Measurements from ENCODE around the gene SPATA32. TPM values are rescaled to one million over a fixed set of nuclear protein-coding genes. Genes with fewer than 3 reads are reported as not detected.

Gene SPATA32
- total RNA-seq, 1 experiment from 2014 or later, result 0.48 TPM

GRCh38 chr17:45225051-45225700, 36.7 kb downstream of the SPATA32 start:
- H3K4me2 ChIP-seq, result peak overlapping the region; percentile 29; the same call in 1 of the 2 replicates
- CTCF ChIA-PET, result interaction anchor here (1.7 kb wide), 1 partner anchor 90 kb away, joined by 6 read pairs; the partner anchor contains the start of gene ACBD4
- H3K4me3 ChIP-seq, result no peak overlapping the region
- H3K27me3 ChIP-seq (ENCODE audit: insufficient read depth, low read depth), result no peaks in the 10 kb centered on the region
- no peak for TF ChIP-seq EZH2 (IDR thresholded peaks at IDR 0.05; ENCODE audit: low read depth)
- TF ChIP-seq CTCF (conservative IDR thresholded peaks at IDR 0.05), result no peak
- H4K20me1 ChIP-seq (ENCODE audit: insufficient read depth), result no peaks in the 10 kb centered on the region
- POLR2A ChIA-PET (ENCODE audit: unreplicated experiment), result interaction anchor here (0.7 kb wide), 1 partner anchor 77 kb away, joined by 5 read pairs; no protein-coding TSS in a partner anchor
- H3F3A ChIP-seq (ENCODE audit: insufficient read depth, low read depth), result peaks cover 35% of the 10 kb centered on the region; the same call in 1 of the 2 replicates
- H3K79me2 ChIP-seq (ENCODE audit: low read depth), result peaks cover 7% of the 10 kb centered on the region; the same call in 1 of the 2 replicates
- H3K9me3 ChIP-seq (ENCODE audit: insufficient read depth, low read depth), result no peaks in the 10 kb centered on the region
- no peak overlapping the region for H3K27ac ChIP-seq
- no peak overlapping the region for H2AFZ ChIP-seq
- peaks cover 46% of the 10 kb centered on the region for H3K4me1 ChIP-seq (replicated peaks; ENCODE audit: insufficient read depth)
- intact Hi-C loops (cut with micrococcal nuclease; ENCODE audit: unreplicated experiment), result no loop called here
- no TSS peak for BruUV-seq (replicated peaks)
- DNase-seq, result peak in 1 of 2 experiments; percentile 29
- H3K36me3 ChIP-seq (ENCODE audit: low read depth), result no peaks in the 10 kb centered on the region
- no peaks in the 10 kb centered on the region for H3K9me2 ChIP-seq (ENCODE audit: insufficient read depth)

GRCh38 chr17:45224671-45225050, 37.2 kb downstream of the SPATA32 start:
- no peak for DNase-seq
- H3K36me3 ChIP-seq (ENCODE audit: low read depth), result no peaks in the 10 kb centered on the region
- H3K9me2 ChIP-seq (ENCODE audit: insufficient read depth), result no peaks in the 10 kb centered on the region
- H3K79me2 ChIP-seq (ENCODE audit: low read depth), result peaks cover 7% of the 10 kb centered on the region; the same call in 1 of the 2 replicates
- peaks cover 34% of the 10 kb centered on the region for H3F3A ChIP-seq (ENCODE audit: insufficient read depth, low read depth)
- CTCF ChIA-PET, result no interaction called here
- H3K27me3 ChIP-seq (ENCODE audit: insufficient read depth, low read depth), result no peaks in the 10 kb centered on the region
- intact Hi-C loops (cut with micrococcal nuclease; ENCODE audit: unreplicated experiment), result no loop called here
- no peak overlapping the region for H3K4me2 ChIP-seq
- H3K4me1 ChIP-seq (replicated peaks; ENCODE audit: insufficient read depth), result peaks cover 41% of the 10 kb centered on the region
- no TSS peak for BruUV-seq (replicated peaks)
- no peak overlapping the region for H3K27ac ChIP-seq
- POLR2A ChIA-PET (ENCODE audit: unreplicated experiment), result no interaction called here
- no peaks in the 10 kb centered on the region for H3K9me3 ChIP-seq (ENCODE audit: insufficient read depth, low read depth)
- no peak overlapping the region for H2AFZ ChIP-seq
- TF ChIP-seq CTCF (conservative IDR thresholded peaks at IDR 0.05) (no peak), EZH2 (IDR thresholded peaks at IDR 0.05; ENCODE audit: low read depth) (no peak)
- no peaks in the 10 kb centered on the region for H4K20me1 ChIP-seq (ENCODE audit: insufficient read depth)
- no peak overlapping the region for H3K4me3 ChIP-seq

- CTCF ChIA-PET, result no interaction called here
- Histone ChIP-seq H3K4me3 (no peak overlapping the region), H3K9me3 (ENCODE audit: insufficient read depth, low read depth) (no peaks in the 10 kb centered on the region), H3K36me3 (ENCODE audit: low read depth) (no peaks in the 10 kb centered on the region), H3K27me3 (ENCODE audit: insufficient read depth, low read depth) (no peaks in the 10 kb centered on the region), H3F3A (ENCODE audit: insufficient read depth, low read depth) (peaks cover 35% of the 10 kb centered on the region), H4K20me1 (ENCODE audit: insufficient read depth) (no peaks in the 10 kb centered on the region), H3K79me2 (ENCODE audit: low read depth) (peaks cover 7% of the 10 kb centered on the region; the same call in 1 of the 2 replicates), H3K4me1 (replicated peaks; ENCODE audit: insufficient read depth) (peaks cover 33% of the 10 kb centered on the region), H3K9me2 (ENCODE audit: insufficient read depth) (no peaks in the 10 kb centered on the region), H3K27ac (no peak overlapping the region), H2AFZ (no peak overlapping the region), H3K4me2 (no peak overlapping the region)
- DNase-seq, result no peak
- TF ChIP-seq EZH2 (IDR thresholded peaks at IDR 0.05; ENCODE audit: low read depth) (no peak), CTCF (conservative IDR thresholded peaks at IDR 0.05) (no peak)
- POLR2A ChIA-PET (ENCODE audit: unreplicated experiment), result no interaction called here
- intact Hi-C loops (cut with micrococcal nuclease; ENCODE audit: unreplicated experiment), result no loop called here
- BruUV-seq (replicated peaks), result no TSS peak
Observed at GRCh38 chr17:45223539-45224528, 38.1 kb downstream of the SPATA32 start.

All from PC-9 (cell line).